ENCODE data around the gene NRTN.

The NRTN gene

DNA sequence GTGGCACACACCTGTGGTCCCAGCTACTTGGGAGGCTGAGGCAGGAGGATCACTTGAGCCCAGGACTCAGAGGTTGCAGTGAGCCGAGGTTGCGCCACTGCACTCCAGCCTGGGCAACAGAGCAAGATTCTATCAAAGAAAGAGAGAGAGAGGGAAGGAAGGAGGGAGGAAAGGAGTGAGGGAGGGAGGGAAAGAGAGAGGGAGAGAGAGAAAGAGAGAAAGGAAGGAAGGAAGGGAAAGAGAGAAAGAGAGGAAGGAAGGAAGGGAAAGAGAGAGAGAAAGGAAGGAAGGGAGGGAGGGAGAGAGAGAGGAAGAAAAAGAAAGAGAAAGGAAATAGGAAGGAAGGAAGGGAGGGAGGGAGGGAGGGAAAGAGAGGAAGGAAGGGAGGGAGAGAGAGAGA is 12.4 kb downstream of the NRTN start:
- DNase-seq: no peak

DNA sequence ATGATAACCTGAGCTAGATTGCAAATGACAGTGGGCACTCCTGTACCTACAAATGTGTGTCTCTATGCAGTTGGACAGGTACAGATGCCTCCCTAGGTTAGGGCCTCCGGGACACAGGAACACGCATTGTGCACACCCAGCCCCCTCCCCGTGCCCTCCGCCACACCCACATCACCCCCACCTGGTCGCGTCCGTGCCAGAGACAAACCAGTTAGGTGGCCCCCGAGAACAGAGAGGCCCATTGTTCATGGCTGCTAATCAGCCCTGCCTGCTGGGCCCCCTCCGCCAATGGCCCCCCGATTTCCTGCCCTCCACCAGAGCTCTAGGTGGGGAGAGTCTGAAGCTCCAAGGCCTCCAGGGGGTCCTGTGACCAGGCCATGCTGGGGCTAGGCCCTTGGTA is 13.7 kb downstream of the NRTN start:
- DNase-seq: no peak

DNA sequence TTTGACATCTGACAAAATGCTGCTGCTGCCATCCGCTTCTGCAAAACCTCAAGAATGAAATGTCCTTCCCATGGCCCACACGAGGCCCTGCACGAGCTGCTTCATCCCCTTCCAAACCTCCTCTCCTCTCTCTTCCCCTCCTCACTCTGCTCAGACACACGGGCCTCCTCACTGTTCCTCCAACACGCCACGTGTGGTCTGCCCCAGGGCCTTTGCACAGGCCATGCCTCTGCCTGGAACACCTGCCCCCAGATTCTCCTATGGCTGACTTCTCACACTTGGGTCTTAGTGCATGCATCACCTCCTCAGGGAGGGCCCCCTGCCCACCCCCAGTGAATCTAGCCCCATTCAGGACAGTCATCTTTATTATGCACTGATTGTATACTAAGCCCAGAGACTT is 15.9 kb downstream of the NRTN start:
- no peak for DNase-seq

DNA sequence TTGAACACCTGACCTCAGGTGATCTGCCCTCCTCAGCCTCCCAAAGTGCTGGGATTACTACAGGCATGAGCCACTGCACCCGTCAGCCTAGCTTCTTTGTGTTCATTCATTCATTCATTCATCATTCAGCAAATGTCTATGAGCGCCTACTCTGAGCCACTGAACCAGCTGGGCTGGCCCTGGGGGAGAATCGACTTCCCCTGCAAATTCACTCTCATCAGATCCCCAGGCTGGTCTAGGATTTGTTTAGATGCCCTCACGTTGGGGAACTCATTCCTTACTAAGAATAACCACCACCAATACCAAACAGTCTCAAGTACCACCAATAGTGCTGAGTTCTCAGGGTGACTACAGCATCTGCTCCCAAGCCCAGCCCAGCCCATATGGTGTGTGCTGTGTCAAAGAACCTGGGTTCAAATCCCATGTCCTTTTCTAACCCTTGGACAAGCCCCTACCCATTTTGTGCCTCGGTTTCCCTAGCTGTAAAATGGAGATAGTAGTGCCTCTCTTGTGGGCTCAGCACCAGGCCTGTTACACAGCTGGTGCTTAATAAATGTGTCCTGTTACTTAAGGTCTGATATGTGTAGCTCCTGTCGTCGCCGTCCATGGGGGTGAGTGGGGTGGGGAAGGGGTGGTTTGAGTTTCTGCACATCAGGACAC is 16.8 kb downstream of the NRTN start:
- DNase-seq: no peak

DNA sequence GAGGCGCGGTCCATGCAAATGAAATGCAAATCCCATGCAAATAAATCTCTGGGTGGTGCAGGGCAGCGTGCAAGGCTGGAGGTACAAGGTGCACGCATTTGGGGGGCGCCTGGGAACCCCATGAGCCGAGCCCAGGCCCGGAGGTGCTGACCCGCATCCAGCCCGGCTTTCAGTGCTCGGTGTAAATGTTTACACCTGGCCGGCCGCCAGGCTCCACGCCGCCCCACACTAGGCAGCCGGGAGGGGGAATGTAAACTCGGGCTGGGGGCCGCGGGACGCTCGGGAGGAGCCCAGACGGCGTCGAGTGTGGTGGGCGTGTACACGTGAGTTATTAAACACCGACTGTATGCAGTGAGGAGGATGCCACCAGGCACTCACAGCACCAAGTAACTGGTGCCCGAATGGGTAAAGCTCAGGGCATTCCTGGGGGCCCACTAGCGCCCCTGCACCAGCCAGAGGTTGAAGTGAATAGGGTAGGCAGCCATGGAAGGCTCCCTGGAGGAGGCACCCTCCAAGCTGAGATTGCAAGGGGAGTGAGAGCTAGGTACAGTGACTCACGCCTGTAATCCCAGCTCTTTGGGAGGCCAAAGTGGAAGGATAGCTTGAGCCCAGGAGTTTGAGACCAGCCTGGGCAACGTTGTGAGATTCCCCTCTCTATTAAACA is 17.4 kb downstream of the NRTN start:
- DNase-seq: no peak

DNA sequence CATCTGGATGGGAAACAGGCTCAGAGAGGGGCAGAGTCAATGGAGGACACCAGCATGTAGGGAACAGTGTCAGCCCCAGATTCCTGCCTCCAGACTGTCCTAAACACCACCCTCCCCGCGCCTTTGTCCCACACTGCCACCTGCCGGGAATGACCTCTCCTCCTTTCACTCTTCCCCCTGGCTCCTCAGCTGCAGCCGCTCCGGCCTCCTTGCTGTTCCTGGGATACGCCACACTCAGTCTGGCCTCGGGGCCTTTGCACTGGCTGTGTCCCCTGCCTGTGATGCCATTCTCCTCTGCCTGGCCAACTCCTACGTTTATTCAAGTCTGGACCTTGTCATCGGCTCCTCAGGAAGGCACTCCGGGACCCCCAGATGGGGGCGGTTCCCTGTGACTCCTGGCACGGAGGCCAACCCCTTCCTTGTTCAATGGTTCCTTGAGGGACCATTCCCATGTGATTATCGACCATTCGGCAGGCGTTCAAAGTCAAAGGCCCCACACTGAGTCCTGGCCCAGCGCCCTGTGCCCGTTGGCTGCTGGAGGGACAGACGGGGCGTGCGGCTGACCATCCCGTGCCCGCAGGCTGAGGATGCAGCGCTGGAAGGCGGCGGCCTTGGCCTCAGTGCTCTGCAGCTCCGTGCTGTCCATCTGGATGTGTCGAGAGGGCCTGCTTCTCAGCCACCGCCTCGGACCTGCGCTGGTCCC is 18.9 kb downstream of the NRTN start:
- no peak for DNase-seq

DNA sequence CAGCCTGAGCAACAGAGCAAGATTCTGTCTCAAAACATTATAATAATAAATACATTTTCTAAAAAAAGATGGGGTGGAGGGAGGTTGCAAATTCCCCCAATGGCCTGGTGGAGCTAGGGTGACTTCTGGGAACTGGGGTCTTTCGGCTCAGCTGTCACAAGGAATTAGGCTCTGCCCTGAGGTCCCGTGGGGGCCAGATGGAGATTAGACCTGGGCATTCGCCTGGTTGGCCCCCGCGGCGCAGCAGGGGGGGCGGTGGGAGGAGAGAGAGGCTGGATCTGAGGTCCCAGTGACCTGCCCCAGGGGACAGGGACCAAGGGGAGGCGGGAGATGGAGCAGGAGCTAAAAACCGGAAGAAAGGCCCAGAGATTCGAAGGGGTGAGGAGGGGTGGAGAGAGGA is 19.9 kb downstream of the NRTN start:
- no peak for DNase-seq

DNA sequence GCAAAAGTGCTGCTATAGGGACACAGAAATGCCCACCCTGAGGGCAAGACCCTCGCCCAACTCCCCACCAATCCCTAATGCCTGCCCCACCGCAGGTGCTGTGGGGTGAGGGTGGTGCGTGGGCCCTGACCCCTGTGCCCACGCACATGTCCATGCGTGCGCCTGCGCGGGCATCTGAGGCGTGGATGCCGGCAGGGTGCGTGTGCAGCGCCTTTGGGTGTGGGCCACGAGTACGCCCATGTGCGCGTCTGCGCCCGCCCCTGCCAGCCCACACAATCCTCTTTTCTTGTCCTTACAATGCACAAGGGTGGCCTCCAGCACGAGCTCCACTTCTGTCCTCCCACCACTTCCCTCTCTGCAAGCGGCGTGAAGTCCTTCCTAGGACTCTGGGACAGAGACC is 20.3 kb downstream of the NRTN start:
- DNase-seq: no peak

DNA sequence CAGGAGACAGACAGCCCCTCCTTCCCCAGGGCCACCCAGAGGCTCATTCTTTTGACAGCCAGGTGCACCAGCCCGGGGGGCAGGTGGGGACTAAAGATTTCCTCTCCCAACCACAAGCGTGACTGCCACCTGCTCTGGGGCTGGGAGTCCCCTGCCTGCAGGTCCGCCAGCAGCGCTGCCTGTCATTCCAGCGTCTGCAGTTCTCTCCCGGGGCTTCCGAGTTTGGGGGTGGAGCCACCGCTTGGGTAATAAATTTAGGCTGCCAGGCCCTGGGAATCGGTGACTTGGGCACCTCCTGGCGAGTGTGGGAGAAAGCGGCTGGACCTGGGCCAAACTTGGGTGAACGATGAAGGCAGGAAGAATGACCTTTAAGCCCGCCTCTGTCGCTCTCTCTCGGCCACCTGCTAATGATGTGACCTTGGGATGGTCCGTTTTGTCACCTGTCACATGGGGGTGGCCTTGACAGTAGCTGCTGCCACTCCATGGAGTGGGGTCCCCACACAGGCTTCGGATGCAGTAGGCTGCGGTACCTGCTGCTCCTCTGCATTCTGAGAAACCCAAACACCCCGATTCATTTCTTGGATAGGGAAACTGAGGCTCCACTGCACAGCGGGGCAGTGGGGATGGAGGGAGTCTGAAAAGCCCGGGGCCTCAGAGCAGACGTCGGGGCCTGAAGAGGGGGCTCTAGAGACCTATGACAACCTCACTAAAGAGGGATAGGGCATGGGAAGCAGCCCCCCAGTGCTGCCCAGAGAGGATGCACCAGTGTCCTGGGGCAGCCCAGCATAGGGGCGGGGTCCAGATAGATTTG is 21.9 kb downstream of the NRTN start:
- peak; percentile 12 for DNase-seq

DNA sequence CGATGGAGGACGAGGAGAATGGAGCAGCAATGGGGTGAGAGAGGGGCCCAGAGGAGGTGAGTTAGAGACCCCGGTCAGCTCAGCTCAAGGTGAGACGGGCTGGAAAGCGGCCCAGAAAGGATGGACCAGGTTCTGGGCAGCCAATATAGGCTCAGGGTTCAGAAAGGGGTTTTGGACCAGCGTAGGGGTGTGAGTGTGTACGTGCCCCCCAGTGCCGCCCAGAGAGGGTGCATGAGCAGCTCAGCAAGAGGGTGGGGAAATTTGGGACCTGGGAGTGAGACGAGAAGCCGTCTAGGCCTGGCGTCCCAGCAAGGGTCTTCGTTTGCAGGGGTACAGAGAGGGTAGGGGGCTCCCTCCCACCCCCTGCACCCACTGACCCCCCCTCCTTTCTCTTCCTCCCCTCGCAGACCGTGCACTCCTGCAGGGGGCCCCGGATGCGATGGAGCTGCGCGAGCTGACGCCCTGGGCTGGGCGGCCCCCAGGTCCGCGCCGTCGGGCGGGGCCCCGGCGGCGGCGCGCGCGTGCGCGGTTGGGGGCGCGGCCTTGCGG is 22.5 kb downstream of the NRTN start:
- DNase-seq: no peak

DNA sequence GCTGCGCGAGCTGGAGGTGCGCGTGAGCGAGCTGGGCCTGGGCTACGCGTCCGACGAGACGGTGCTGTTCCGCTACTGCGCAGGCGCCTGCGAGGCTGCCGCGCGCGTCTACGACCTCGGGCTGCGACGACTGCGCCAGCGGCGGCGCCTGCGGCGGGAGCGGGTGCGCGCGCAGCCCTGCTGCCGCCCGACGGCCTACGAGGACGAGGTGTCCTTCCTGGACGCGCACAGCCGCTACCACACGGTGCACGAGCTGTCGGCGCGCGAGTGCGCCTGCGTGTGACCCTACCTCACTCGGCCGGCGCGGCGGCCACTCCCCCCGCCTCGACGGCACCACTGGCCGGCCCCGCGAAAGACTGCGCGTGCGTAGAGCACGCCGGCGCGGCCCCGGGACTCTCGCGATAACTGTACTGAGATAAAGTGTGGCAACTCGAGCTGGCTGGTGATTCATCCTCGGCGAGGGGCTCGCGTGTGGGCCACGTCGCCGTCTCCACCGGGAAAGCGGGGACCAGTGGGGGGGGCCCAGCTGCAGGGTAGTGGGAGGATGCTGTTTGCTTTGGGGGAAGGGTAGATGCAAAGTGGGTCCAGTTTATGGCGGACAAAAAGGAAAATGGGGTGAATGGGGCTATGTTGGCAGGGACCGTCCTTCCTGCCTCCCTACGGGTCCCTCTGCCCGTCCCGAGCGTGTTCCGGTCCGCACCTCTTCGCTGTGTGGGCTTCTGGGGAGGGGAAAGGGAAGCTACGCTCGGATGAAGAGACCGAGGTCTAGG is 23.2 kb downstream of the NRTN start:
- DNase-seq: peak; percentile 84

DNA sequence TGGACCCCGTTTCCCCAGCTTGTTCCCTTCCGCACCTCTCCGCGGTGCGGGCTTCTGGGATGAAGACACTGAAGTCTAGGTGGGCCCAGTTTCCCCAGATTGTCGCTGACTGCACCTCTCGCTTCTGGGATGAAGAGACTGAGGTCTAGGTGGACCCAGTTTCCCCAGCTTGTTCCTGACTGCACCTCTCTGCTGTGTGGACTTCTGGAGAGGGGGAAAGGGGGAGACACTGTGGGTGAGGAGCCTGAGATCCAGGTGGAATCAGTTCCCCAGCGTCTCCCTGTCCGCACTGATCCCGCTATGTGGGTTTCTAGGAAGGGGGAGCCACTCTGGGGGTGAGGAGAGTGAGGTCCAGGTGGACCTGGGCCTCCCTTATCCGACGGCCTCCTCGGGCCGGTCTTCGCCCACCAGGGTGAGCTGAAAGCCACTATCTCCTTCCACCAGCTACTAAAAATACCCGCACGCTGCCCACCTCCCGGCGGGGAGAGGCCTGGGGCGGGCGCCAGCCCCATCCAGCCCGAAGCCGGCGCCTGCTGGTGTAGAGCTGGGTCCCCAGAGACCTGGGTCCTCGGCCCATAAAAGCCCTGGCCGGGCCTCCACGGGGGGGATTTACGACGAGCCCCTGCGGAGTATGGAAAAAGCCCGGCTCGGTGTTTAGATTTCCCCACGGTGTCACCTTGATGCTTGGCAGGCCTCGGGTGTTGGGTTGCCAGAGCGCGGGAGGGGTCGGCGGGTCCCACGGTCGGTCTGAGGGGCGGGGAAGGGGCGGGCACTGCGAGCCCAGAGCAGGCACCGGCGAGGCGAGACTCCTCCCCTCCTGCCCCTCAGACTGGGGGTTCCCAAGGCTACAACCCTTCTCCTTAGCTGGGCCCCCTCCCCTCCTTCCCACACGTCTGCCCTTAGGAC is 24.0 kb downstream of the NRTN start:
- no peak for DNase-seq

DNA sequence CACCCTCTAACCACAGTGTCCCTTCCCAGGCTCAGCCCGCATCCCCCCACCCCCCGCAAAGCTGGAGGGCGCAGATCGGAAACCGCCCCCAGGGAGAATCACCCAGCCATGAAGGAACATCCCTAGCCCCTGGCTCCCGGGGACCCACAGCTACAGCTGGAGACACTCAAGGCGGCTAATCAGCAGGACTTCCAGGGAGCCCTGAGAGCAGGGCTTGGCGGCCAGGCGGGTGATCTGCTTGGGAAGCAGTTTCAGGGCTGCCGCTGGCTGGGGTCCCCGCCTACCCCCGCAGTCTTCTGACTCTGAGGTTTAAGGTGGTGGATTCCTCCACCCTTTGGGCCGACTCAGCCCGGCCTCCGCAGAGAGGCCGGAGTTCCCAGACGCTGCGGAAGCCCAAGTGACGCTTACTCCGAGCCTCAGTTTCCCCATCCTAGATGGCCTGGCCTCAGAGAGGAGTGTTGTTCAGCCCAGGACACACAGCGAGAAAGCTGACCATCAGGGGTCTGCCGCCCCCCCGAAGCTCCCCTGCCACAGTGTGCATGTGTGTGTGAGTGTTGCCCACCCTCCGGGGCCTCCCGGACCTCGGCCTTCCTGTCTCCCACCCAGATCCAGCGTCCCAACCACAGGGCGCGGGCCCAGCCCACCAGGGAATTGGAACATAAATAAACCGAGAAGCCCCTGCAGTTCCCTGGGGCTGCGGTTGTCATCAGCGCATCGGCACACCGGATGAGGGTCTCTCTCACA is 24.9 kb downstream of the NRTN start:
- DNase-seq: no peak

DNA sequence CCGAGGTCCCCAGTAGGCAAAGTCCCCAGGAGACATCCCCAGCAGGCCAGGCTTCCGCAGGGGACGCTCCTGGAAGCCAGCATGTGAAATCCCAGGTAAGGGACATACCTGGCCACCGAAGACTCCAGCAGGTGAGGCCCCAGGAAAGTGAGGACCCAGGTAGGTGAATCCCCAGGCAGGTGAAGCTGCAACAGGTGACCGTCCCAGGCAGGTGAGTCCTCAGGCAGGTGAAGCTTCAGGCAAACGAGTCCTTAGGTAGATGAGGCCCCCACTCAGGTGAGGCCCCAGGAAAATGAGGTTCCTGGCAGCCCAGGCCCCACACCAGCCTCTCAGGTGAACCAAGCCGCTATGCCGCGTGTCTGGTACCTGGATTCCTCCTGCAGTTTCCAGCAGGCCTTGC is 26.3 kb downstream of the NRTN start:
- no peak for DNase-seq

DNA sequence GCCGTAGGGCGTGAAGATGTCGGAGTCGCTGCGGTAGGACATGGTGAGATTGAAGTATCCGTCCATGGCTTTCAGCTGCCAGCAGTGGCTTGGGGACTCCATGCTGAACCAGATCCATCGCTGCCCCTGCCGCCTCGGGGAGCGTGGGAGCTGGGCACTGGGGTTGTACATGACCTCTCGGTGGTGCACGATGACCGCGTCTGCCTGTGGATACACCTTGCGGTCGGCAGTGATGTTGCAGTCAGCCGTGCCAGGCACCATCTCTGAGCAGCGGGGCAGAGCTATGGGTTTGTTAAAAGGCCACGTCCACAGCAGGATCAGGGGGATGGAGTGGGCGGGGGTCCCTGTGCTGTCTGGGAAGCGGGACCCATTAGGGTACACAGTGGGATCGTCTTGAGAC is 27.2 kb downstream of the NRTN start:
- DNase-seq: no peak

DNA sequence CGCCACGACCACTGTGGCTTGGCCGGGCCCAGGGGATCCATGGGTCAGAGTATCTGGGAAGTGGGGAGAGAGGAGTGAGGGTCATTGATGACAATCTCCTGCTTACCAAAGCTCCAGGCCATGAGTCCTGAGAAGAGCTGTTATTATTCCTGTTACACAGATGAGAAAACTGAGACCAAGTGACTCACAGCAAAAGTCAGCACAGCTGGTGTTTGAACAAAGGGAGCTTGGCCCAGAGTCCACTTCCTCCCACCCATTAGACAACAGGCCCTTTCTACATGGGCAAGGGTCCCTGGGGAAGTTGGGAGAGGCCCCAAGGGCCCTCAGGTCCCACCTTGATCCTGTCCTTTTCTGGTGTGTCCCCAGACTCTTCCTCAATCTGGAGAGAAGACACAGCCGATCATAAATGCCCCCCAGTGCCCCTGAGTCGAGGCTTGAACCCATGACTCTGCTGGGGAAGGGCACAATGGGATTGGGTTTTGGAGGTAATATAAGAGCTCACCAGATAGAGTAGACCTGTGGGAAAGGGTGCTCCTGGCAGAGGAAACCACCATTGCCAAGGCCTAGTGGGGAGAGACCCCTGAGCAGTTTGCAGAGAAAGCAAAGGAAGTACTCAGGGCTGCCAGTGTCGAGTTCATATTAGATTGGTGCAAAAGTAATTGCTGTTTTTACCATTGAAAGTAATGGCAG is 27.8 kb downstream of the NRTN start:
- no peak for DNase-seq

DNA sequence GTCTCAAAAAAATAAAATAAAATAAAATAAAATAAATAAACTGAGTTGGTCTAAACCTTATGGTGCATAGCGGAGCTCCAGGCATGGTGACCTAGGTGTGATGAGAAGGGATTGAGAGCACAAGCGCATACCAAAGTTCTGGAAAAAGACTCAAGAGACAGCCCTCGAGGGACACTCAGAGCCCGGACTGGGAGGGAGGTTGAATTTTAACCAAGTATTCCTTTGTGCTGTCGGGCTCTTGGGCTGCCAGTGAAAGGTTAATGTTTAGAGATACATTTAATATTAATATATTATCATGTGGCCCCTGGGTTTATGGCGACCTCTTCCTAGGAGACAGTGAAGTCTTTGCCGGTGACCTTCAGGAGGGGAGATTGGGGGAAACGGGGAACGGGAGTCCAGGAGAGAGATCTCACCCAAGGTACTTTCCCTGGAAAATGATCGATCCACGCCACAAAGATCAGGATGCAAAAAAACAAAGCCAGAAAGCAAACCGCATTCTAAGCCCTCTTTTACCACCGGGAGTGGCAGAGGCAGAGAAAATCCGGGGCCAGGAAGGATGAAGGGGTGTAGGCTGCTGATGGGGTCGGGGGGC is 33.0 kb downstream of the NRTN start:
- DNase-seq: no peak

DNA sequence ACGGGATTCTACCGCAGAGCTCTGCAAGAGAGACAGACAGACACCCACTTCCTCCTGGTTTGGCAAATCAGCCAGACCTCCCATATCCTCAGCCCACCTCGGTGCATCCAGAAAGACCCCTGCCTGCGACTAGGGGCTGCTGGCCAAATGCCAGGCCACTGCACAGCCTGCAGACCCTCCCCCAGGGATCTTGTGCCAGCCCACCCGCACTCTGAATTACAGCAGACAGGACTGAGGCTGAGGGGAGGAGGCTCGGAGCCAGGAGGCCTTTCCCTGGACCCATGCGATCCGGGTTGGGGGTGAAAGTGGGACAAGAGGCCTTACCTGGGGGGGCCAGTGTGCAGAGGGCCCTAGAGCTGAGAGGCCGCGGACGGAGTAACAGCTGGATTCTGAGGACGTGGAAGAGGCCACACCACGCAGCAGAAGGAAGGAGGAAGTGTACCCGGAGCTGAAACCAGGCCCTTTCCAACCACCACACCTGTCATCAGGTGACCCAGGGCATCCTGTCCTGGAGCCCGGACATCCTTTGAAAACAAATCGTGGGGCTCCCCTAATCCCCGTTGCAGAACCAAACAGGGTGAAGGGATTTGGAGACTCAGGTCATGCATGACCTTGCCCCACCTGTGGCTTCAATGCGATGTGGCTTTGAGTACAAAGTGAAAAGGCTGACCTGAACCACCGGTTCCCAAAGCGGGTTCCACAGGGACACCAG is 33.6 kb downstream of the NRTN start:
- no peak for DNase-seq

Data from NCI-H748 treated with DMSO at 0.1 percent for 48 hours (cell line).